Esophagus (tissue), 2 donors: ENCODE results near the gene CRMP1. TPM values are rescaled to one million over a fixed set of nuclear protein-coding genes. Genes with fewer than 3 reads are reported as not detected.
"Not testable (repeated sequence)": the region's sequence is repeated elsewhere in the genome, so short reads cannot be mapped to it uniquely, and the experiment has no call there.

Source experiments
- H3K27ac ChIP-seq, 2 donors: one replicate each; pipeline ENCODE4 v1.5.1; 2013; ENCODE audit warnings: low read depth in 2 of 2, mild to moderate bottlenecking in 2 of 2, inconsistent platforms in 1 of 2, low read length in 1 of 2, moderate library complexity in 1 of 2
- H3K27me3 ChIP-seq, 2 donors: one replicate each; pipeline ENCODE4 v1.6.1; 2013; ENCODE audit warnings: low read length in 2 of 2, control low read depth in 1 of 2, mild to moderate bottlenecking in 1 of 2; ENCODE audit not compliant: insufficient read depth in 2 of 2, control insufficient read depth in 1 of 2
- H3K36me3 ChIP-seq, 2 donors: one replicate each; pipeline ENCODE4 v1.6.1; 2013; ENCODE audit warnings: low read length in 1 of 2; ENCODE audit not compliant: control insufficient read depth in 2 of 2, insufficient read depth in 2 of 2
- H3K4me1 ChIP-seq, 2 donors: one replicate each; pipeline ENCODE4 v1.6.1; 2013; ENCODE audit warnings: low read length in 1 of 2; ENCODE audit not compliant: control insufficient read depth in 2 of 2, insufficient read depth in 2 of 2
- H3K4me3 ChIP-seq, 2 donors: one replicate each; pipeline ENCODE4 v1.5.1; 2013; ENCODE audit warnings: low read length in 2 of 2, mild to moderate bottlenecking in 2 of 2, low read depth in 1 of 2, moderate library complexity in 1 of 2
- H3K9me3 ChIP-seq, 2 donors: one replicate each; pipeline ENCODE4 v1.6.1; 2013; ENCODE audit warnings: mild to moderate bottlenecking in 2 of 2, low read depth in 1 of 2, low read length in 1 of 2, moderate library complexity in 1 of 2; ENCODE audit not compliant: control insufficient read depth in 2 of 2, insufficient read depth in 1 of 2
- WGBS, 2 donors: extraction: QIAGEN DNeasy Blood & Tissue Kit; methylation state at CpG; one replicate each; pipeline ENCODE4 v1.1.7; 2013; 5-methylcytosine and 5-hydroxymethylcytosine counted together
- polyA plus RNA-seq, 2 donors: library from polyadenylated mRNA; stranded (reverse); fragments of 200-250 nt; gene quantifications; one replicate each; pipeline ENCODE4 v1.2.3, GENCODE V29; 2013
- donor health status: healthy with polysubstance abuse.
- donor health status: Bipolar disorder and iron deficiency.

CRMP1 gene
- polyA plus RNA-seq, 2 donors: 0.35 to 2.3 TPM

GRCh38 chr4:5851637-5852301 lies 41.1 kb downstream of the CRMP1 start:
- H3K4me3 ChIP-seq: no peak overlapping the region
- H3K27ac ChIP-seq: no peak overlapping the region
- H3K27me3 ChIP-seq: no peaks in the 10 kb centered on the region
- H3K36me3 ChIP-seq: no peaks in the 10 kb centered on the region
- H3K9me3 ChIP-seq: peaks cover 0 to 4% of the 10 kb centered on the region in 2 donors
- WGBS, 2 donors: 74 to 76% methylated on average over 4 of the region's 4 CpGs
- H3K4me1 ChIP-seq: no peaks in the 10 kb centered on the region

- Histone ChIP-seq H3K9me3 (no peaks in the 10 kb centered on the region), H3K4me3 (no peak overlapping the region), H3K4me1 (no peaks in the 10 kb centered on the region), H3K27ac (no peak overlapping the region), H3K27me3 (no peaks in the 10 kb centered on the region), H3K36me3 (no peaks in the 10 kb centered on the region)
- WGBS, 2 donors: 66 to 70% methylated on average over 13 of the region's 13 CpGs
These were observed 47.6 kb downstream of the CRMP1 start for GRCh38 chr4:5845035-5845905.

- H3K4me3 ChIP-seq: no peak overlapping the region
- no peak overlapping the region for H3K27ac ChIP-seq
- no peaks in the 10 kb centered on the region for H3K4me1 ChIP-seq
- H3K36me3 ChIP-seq: no peaks in the 10 kb centered on the region
- H3K9me3 ChIP-seq: no peaks in the 10 kb centered on the region
- no peaks in the 10 kb centered on the region for H3K27me3 ChIP-seq
- 68 to 71% methylated on average over 18 of the region's 18 CpGs for WGBS, 2 donors
These were observed 49.0 kb downstream of the CRMP1 start for GRCh38 chr4:5843573-5844530.

GRCh38 chr4:5842456-5842855 lies 50.4 kb downstream of the CRMP1 start:
- Histone ChIP-seq H3K27me3 (no peaks in the 10 kb centered on the region), H3K4me3 (no peak overlapping the region), H3K4me1 (no peaks in the 10 kb centered on the region), H3K9me3 (no peaks in the 10 kb centered on the region), H3K36me3 (no peaks in the 10 kb centered on the region), H3K27ac (no peak overlapping the region)
- 91 to 94% methylated on average over 4 of the region's 4 CpGs for WGBS, 2 donors

- Histone ChIP-seq H3K4me1 (no peaks in the 10 kb centered on the region), H3K4me3 (no peak overlapping the region), H3K27ac (peak overlapping the region in 1 of 2 donors; percentile 13), H3K9me3 (no peaks in the 10 kb centered on the region), H3K36me3 (no peaks in the 10 kb centered on the region), H3K27me3 (no peaks in the 10 kb centered on the region)
- 61 to 68% methylated on average over 30 of the region's 30 CpGs for WGBS, 2 donors
These were observed 52.9 kb downstream of the CRMP1 start for GRCh38 chr4:5839751-5840674.

- Histone ChIP-seq H3K4me1 (no peaks in the 10 kb centered on the region), H3K27ac (peak overlapping the region in 1 of 2 donors; percentile 13), H3K4me3 (no peak overlapping the region), H3K36me3 (no peaks in the 10 kb centered on the region), H3K27me3 (no peaks in the 10 kb centered on the region), H3K9me3 (no peaks in the 10 kb centered on the region)
- 86% methylated on average over 13 of the region's 13 CpGs for WGBS, 2 donors
These were observed 53.6 kb downstream of the CRMP1 start for GRCh38 chr4:5839332-5839731.

- H3K4me1 ChIP-seq, H3K4me3 ChIP-seq, H3K27ac ChIP-seq, H3K9me3 ChIP-seq, H3K36me3 ChIP-seq, H3K27me3 ChIP-seq: not testable (repeated sequence)
- 85 to 98% methylated on average over 6 of the region's 6 CpGs for WGBS, 2 donors
These were observed 55.4 kb downstream of the CRMP1 start for GRCh38 chr4:5837483-5837882.

- Histone ChIP-seq H3K9me3 (no peaks in the 10 kb centered on the region), H3K36me3 (no peaks in the 10 kb centered on the region), H3K4me3 (no peak overlapping the region), H3K4me1 (no peaks in the 10 kb centered on the region), H3K27ac (no peak overlapping the region), H3K27me3 (no peaks in the 10 kb centered on the region)
- WGBS, 2 donors: 39 to 48% methylated on average over 3 of the region's 3 CpGs
These were observed 55.9 kb downstream of the CRMP1 start for GRCh38 chr4:5836943-5837342.
